ENCODE measurements around the gene CXCL11.
A peak's percentile ranks its signal among the peaks of the same experiment; 100 is the strongest.

Gene CXCL11

DNA sequence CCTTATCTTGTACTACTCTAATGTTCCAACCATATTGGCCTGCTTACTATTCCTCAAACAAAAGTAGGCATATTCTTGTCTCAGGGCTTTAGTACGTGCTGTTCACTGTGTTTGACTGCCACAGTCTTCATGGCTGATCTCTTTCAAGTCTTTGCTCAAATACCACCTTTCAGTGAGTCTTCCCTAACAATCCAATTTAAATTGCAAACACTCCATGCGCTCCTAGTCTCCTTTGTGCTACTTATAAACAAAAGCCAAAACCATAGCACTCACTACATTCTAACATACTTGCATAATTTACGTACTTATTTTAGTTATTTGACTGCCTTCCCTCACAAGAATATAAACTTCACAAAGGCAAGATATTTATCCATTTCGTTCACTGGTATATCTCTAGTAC, 36.9 kb upstream of the CXCL11 start:
- no peak for DNase-seq (ENCODE audit: low read depth)
- no peak overlapping the region for H3K4me3 ChIP-seq (ENCODE audit: control insufficient read depth, low read depth, low read length)
- no peak for TF ChIP-seq CTCF (conservative IDR thresholded peaks at IDR 0.05; ENCODE audit: control insufficient read depth, insufficient read depth, low read depth, low read length)

- peak; percentile 89 for TF ChIP-seq CTCF (conservative IDR thresholded peaks at IDR 0.05; ENCODE audit: control insufficient read depth, insufficient read depth, low read depth, low read length)
- H3K4me3 ChIP-seq (ENCODE audit: control insufficient read depth, low read depth, low read length), result no peak overlapping the region
- DNase-seq (ENCODE audit: low read depth), result peak; percentile 79
Measured at GRCh38 chr4:76067652-76068286, 31.9 kb upstream of the CXCL11 start.

GRCh38 chr4:76066546-76066945, 30.7 kb upstream of the CXCL11 start:
- no peak for DNase-seq (ENCODE audit: low read depth)
- no peak overlapping the region for H3K4me3 ChIP-seq (ENCODE audit: control insufficient read depth, low read depth, low read length)
- TF ChIP-seq CTCF (conservative IDR thresholded peaks at IDR 0.05; ENCODE audit: control insufficient read depth, insufficient read depth, low read depth, low read length), result no peak

DNA sequence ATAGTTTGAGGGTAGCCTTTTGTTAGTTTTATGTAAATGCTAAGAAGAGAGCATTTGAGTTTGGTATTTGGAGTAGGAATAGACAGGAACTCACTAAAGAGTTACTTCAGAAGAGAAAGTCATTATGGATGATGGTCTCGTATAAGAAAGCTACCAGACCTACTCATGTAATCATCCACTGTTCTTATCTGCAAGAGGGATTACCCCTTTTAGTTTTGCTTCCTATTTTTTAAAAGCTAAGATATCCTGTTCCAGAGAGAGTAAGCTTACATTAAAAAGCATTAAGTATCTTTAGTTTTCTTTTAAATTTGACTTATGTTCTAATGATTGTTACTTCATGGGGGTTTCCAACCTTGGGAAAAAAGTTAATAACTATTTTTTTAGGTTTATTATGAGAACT, 26.1 kb upstream of the CXCL11 start:
- no peak for DNase-seq (ENCODE audit: low read depth)
- no peak for TF ChIP-seq CTCF (conservative IDR thresholded peaks at IDR 0.05; ENCODE audit: control insufficient read depth, insufficient read depth, low read depth, low read length)
- no peak overlapping the region for H3K4me3 ChIP-seq (ENCODE audit: control insufficient read depth, low read depth, low read length)

DNA sequence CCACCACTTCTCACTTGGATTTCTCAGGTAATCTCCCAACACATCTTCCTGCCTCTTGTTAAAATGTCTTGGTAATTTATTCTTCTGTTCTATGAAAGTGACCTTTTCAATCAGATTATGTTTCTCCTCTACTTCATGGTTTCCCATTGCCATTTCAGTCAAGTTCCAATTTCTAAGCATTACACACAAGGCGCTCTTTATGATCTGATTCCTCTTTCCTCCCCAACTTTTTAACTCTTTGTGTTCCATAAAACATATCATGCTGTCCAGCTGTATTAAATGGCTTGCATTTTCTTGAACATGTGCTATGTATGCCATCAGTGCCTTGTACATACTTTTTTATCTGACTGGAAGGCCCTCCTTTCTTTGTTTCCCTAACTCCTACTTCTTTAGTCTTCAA, 25.6 kb upstream of the CXCL11 start:
- no peak for DNase-seq (ENCODE audit: low read depth)
- no peak overlapping the region for H3K4me3 ChIP-seq (ENCODE audit: control insufficient read depth, low read depth, low read length)
- TF ChIP-seq CTCF (conservative IDR thresholded peaks at IDR 0.05; ENCODE audit: control insufficient read depth, insufficient read depth, low read depth, low read length), result no peak

- H3K4me3 ChIP-seq (ENCODE audit: control insufficient read depth, low read depth, low read length), result no peak overlapping the region
- TF ChIP-seq CTCF (conservative IDR thresholded peaks at IDR 0.05; ENCODE audit: control insufficient read depth, insufficient read depth, low read depth, low read length), result no peak
- DNase-seq (ENCODE audit: low read depth), result no peak
Measured at GRCh38 chr4:76060506-76060905, 24.6 kb upstream of the CXCL11 start.

GRCh38 chr4:76059750-76060149, 23.9 kb upstream of the CXCL11 start:
- peak; percentile 43 for DNase-seq (ENCODE audit: low read depth)
- no peak overlapping the region for H3K4me3 ChIP-seq (ENCODE audit: control insufficient read depth, low read depth, low read length)

More at GRCh38 chr4:76059750-76060149, 23.9 kb upstream of the CXCL11 start:
- TF ChIP-seq CTCF (conservative IDR thresholded peaks at IDR 0.05; ENCODE audit: control insufficient read depth, insufficient read depth, low read depth, low read length), result no peak

Measured in fibroblast of mammary gland (primary cell).